ENCODE results near the gene TMCO2.

Gene TMCO2

DNA sequence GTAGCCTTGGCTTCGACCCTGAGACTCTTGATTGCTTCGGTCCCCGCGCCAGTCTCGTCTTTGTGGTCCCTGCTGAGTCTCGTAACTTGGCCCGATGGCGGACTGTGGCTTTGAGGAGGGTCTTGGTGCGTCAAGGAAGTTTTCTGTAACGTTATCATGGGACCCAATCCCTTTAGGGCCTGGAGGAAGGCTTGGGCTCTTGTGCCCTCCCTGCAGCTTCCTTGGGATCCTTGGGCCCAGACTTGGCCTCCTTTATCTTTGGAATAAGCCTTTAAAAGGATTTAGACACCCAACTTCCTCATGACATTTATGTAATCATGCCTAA lies 10.7 kb downstream of the TMCO2 start:
- DNase-seq: no peak

DNA sequence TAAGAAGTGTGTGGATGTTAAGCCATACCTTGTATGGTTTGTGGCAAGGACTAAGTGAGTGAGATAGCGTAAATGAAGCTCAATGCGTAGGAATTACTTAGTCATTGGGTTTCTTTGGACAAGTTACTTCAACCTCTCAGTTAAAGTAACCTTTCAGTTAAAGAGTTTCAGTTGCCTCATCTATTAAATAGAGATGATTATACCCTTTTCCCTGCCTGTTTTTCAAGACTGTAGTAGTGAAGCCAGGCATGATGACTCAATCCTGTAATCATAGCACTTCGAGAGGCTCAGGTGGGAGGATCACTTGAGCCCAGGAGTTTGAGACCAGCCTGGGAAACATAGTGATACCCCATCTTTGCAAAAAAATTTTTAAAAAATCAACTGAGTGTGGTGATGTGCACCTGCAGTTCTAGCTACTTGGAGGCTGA lies 16.6 kb downstream of the TMCO2 start:
- no peak for DNase-seq

DNA sequence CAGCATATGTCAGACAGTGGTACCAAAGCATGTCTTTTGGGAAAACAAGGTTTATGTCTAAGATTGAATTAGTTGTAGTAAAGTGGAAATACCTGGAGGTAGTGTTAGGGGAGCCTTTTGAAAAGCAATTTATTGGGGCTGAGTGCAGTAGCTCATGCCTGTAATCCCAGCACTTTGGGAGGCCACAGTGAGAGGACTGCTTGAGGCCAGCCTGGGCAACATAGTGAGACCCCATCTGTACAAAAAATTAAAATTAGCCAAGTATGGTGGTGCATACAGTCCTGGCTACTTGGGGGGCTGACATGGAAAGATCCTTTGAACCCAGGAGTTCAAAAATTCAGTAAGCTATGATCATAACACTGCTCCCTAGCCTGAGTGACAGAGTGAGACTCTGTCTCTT lies 17.6 kb downstream of the TMCO2 start:
- DNase-seq: no peak

DNA sequence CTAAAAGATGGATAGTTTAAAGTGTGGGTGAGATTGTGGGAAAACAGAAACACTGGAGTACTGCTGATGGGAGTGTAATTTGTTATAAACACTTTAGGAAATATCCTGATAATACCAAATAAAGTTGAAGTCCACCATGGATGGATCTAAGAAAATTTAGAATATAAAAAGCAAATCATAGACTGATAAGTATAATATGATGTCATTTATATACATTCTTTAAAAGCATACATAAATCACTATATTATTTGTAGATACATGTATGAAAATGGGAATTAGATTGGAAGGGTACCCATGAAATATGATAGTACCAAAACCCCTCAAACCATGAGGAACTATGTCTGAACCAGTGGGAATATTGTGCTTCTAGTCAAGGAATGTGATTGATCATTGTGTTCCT lies 18.2 kb downstream of the TMCO2 start:
- no peak for DNase-seq

DNA sequence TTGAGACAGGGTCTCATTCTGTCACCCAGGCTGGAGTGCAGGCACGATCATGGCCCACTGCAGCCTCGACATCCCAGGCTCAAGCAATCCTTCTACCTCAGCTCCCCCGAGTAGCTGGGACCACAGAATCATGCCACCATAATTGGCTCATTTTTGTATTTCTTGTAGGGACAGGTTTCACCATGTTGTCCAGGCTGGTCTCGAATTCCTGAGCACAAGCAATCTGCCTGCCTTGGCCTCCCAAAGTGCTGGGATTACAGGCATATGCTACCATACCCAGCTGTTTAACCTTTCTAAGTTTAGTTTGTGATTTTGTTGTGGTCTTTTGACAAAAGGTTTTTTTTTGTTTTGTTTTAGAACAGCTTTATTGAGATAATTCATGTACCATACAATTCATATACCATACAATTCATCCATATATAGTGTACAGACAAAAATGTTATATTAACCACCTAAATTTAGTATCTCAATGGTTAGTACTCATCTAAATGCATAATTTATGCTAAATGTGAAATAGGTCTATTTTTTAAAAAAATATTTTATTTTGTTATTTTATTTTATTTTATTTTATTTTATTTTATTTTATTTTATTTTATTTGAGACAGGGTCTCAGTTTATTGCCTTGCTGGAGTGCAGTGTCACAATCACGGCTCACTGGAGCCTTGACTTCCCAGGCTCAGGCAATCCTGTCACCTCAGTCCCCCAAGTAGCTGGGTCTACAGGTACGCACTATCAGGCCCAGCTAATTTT lies 19.2 kb downstream of the TMCO2 start:
- DNase-seq: no peak

DNA sequence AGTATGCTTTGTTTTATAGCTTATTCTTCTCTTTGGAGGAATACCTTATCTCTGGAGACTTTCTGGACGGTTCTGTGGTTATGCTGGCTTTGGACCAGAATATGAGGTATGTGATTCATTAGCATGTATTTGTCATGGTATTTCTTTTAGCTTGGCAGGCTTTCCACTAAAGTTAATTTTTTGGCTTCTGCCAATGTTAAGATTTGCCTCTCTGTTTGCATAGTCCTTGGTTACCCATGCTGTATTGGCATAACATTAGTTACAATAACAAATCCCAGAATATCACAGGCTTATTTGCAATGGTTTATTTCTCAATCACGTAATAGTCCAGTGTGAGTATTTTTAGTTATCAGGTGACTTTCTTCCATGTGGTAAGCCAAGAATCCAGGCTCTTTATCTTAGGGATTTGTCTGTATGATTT lies 20.0 kb downstream of the TMCO2 start:
- no peak for DNase-seq

DNA sequence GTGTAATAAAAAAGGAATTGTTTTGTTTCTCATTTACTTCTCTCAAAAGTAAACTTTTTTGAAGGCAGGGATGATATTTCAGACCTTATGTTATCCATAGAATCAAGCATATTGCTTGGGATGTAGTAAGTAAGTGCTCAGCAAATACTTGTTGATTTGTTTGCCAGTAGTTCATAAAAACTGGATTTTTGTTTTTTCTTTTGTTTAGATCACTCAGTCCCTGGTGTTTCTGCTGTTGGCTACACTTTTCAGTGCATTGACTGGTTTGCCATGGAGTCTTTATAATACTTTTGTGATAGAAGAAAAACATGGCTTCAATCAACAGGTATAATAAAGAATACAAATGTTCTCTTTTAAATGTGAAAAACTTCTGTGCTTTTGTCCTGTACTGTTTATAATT lies 20.5 kb downstream of the TMCO2 start:
- DNase-seq: no peak

DNA sequence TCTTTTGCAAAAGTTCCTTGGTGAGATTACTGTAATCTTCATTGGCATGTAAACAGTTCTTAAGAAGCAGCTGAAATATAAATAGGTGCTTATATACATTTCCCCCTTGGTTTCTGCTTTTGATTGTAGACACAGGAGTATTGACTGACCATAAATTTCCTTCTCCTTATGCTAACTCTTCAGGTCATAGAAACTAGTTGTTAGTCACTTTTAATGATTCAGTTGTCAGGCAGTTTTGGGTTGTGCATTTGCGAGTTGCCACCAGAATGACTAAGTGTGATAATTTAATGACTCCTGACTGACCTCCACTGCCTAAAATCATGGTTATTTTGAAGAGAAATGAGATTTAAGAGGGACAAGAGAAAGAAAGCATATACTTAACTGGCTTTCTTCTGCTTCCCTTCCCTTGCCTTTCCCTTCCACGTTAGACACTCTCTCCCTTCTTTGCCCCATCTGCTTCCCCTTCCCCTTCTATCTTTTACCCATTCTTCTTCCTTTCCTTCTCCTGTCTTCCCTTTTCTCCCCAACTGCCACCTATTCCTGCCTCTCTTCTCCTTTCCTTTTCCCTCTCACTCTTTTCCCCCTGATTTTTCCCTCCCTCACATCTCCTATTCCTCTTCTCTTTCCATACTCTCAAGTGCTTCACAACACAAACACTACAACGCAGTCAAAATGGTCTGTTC lies 22.6 kb downstream of the TMCO2 start:
- no peak for DNase-seq

DNA sequence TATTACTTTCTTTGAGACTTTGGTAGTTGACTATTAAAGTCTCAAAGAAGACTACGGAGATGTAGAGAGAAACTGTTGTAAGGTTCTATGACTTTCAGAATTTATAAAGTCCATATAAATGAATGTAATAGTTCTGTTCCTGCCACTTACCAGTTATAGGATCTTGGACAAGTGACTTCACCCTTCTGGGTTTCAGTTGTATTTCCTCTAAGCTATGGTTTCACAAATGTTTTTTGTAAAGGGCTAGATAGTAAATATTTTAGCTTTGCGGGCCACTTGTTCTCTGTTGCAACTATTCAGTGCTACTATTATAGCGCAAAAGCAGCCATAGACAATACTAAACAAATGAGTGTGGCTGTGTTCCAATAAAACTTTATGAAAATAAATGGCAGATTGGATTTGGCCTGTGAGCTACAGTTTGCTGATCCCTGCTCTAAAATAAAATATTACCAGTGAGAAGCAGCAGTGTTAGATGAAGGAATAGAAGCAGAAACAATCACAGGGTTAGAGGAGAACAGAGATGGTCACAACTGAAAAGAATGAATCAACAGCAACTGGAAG lies 25.0 kb downstream of the TMCO2 start:
- no peak for DNase-seq

DNA sequence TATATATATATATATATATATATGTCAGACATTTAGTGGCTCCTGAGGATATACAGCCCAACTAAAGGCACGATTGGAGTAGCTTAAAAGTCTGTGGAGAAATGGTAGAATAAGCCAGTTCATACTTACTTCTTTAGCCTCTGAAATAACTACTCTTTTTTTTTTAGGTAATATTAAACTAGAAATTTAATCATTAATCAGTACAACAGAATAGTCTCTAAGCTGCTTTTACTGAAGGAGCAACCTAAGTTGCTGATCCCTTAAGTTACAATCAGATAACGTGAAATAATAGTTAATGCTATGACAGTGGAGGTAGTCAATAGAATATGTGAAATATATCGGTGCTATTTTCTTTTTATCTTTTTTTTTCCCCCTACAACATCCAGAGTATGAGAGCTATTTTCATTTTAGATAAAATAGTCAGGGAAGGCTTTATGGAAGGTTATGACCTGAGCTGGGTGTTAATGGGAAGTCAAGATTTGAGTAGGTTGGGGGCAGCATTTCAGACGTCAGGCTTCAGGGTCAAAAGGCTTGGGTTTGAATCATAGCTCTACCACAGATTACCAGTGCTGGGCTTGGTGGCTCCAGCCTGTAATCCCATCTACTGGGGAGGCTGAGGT lies 25.9 kb downstream of the TMCO2 start:
- DNase-seq: no peak

DNA sequence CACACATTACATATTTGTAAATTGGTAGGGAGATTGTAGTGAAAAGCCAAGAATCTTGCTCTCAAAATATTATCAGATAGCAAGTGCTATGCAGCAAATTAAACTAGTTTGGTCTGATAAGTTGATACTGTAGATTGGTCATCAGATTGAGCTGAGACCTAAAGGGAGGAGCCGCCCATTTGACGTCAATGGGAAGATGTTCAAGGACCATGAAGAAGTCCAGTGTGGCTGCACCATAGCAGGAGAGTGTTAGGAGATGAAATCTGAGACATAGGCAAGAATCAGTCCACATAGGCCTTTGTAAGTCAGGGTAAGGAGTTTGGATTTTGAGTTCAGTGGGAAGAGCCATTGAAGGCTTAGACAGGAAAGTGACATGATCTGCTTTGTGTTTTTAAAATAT lies 26.6 kb downstream of the TMCO2 start:
- DNase-seq: no peak

DNA sequence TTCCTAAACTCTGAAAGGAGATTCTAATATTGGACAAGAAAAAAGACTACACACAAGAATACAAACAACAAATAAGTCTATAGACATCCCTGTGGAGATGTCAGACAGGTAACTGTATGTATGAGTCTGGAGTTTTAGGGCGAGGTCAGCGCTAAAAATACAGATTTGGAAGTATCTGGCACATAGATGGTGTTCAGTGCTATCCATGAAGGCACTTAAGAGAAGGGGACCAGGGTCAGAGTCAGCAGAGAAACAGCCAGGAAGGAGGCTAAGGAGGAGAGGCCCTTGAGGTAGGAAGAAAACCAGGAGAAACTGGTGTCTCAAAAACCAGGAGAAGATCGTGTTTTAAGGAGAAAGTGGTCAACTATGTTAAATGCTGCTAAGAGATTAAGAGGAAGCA lies 28.4 kb downstream of the TMCO2 start:
- DNase-seq: no peak

DNA sequence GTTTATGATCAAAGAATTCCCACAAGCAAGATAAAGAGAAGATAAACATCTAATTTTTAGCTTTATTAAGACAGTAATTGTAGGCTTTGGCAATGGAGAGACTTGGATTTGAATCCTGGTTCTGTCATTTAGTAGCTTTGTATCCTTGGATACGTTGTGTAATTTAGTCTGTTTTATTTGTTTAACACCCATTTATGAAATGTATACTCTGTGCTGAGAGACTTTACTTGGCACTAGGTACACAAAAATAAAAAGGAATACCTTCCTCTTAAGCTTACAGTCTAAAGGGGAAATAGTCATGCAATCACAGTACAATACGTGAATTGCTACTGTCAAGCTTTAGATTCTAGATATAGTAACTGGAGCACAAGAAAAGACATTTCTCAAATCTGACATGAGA lies 34.1 kb downstream of the TMCO2 start:
- peak; percentile 37 for DNase-seq

DNA sequence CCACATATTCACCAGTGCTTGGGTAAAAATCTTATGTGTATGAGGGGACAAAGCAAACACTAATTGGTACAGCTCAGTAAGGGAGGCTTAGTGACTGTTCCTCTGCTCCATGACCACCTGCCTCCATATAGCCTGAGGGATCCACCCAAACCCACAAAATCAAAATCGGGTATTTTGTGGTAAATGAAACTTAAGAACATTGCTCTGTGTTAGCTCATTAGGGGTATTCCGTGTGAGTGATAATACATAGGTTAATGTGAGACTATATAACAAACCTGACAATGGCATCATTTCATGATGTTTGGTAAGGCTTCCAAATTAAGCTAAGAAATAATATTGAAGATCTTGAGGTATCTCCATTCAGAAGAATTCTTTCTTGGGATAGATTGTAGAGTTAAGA lies 43.6 kb downstream of the TMCO2 start:
- DNase-seq: no peak

DNA sequence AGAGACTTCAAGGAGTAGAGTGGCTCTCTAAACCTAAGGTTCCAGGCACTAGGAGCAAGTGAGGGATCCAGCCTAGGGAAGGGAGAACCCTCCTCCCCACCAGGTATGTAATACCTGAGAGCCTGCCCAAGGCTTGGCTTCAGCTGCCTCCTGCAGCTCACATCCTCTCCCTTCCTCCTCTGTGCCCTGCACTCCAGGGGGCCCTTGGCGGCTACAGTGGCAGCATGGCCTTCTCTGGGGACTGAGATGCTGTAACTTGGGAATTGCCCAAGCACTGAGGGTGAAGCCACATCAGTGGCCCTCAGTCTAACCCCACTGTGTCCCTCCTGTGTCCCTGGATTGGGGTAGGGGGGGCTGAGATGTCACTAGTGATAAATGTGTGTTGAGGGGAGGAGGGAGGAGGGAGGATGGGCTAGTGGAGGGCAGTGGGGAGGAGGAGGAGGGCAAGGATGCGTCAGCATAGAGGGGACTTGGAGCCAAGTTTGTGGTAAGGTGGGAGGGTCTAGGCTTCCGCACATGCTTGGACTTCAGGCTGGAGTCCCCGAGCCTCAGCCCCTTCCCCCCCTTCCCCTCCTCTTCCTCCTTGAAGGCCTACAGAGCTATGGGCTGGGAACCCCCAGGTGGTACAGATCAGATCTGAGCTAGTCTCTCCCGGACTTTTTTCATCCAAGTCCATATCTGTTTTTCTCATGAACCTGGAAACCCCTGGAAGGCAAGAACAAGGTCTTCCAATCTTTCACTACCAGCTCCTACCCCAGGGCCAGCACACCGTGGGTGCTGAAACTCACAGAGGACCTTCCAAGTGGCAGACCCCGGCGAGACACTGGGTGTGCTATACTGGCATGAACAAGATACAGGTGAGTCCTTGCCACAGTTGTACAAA lies 51.9 kb downstream of the TMCO2 start:
- DNase-seq: no peak

DNA sequence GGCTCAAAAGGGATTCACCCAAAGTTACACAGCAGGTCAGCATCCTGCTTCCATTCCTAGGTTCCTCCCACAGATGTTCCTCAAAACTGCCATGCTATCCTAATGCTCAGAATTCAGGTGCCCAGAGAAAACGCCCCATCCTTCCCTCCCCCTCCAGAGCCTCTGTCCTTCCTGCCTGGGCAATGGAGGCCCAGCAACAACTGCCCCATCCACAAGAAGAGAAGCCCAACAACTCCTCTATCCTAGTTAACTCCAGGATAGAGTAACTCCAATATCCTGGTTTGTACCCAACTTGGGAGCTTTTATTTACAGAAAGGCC lies 52.5 kb downstream of the TMCO2 start:
- no peak for DNase-seq

DNA sequence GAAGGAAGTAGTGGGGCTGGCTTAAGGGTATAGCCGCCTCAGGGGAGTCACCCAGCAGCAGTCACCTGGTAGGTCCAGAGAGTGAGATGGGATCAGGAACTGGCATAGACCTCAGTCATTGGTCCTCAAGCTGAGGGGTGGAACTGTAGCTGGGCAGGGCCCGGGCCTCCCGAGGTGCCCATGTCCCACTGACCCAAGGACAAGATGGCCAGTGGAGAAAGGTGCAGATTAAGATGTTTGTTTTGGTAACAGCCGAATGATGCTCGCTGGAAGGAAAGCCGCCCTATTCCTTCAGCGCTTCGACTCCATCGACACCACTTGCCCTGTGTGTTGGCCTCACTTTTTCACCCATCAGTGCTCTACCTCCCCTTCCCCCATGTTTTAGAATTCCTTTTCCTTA lies 52.9 kb downstream of the TMCO2 start:
- no peak for DNase-seq

DNA sequence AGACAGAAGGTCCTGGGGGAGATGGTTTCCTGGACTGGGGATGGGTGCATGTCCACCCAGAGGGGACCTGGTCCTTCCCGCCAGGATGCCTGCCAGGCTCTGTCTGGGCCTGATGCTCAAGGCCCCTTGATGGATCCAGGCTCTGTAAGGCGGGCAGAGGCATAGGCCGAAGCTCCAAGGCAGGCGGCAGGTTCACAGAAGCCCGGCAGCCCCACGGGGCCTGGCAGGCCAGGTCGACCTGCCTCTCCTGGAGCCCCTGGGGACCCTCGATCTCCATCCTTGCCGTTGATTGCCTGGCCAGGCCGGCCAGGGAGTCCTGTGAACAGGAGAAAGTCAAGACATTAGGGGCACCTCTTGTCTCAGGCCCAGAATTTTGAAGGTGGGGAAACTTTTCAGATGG lies 53.3 kb downstream of the TMCO2 start:
- no peak for DNase-seq
